SH-SY5Y (cell line): ENCODE measurements around the gene YIF1A.

Source experiments
- GATA2 ChIP-seq: IDR thresholded peaks from 2 replicates; pipeline ENCODE4 v1.6.1; 2011; ENCODE audit warnings: mild to moderate bottlenecking, low read depth, low read length
- GATA3 ChIP-seq: IDR thresholded peaks from 2 replicates; pipeline ENCODE4 v1.6.1; 2011; ENCODE audit warnings: low read depth, mild to moderate bottlenecking, low read length, moderate library complexity

Gene YIF1A

DNA sequence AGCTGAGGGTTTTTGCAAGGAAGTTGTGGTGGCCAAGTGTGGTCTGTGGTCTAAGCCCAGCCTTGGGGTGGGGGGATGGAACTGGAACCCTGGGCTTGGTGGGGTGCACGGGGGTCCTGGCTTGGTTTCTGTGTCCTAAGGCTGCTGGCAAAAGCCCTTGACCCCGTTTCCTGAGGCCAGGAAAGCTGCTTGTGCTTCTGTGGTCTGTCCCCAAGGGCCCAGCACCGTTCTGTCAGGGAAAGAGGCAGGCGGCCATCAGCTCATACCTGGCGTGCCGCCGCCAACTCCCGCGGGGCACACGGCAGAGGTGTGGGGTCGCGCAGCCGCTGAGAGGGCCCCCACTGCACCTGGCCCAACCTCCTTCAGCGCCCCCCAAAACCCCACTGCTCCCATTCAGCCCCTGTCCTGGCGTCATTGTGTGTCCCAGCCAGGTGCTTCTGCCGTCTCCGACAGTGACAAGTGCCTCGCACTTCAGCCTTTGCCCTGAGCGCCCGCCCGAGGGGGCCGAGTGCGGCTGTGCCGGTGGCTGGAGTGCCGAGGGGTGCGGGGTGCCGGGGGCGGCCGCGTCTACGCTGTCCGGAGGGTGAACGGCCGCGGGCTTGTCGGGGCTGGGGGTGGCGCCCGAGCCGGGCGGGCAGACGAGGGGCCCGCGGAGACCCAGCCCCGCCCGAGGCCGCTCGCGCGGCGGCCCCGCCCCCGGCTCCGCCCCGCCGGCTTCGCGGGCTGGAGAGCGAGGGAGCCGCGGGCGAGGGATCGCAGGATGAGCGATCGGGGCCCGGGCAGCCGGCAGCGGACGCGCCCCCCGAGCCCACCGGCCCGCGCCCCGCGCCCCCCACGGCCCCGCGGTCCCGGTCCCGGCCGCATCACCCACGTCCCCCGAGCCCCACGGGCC is 11.2 kb downstream of the YIF1A start, which contains the start of gene CNIH2:
TSS of gene CNIH2 (plus strand) at position 705 of the 892 bp plus-strand sequence. CDS start 282 bp downstream, outside the sequence.
- no peak for TF ChIP-seq GATA2
- no peak for TF ChIP-seq GATA3

DNA sequence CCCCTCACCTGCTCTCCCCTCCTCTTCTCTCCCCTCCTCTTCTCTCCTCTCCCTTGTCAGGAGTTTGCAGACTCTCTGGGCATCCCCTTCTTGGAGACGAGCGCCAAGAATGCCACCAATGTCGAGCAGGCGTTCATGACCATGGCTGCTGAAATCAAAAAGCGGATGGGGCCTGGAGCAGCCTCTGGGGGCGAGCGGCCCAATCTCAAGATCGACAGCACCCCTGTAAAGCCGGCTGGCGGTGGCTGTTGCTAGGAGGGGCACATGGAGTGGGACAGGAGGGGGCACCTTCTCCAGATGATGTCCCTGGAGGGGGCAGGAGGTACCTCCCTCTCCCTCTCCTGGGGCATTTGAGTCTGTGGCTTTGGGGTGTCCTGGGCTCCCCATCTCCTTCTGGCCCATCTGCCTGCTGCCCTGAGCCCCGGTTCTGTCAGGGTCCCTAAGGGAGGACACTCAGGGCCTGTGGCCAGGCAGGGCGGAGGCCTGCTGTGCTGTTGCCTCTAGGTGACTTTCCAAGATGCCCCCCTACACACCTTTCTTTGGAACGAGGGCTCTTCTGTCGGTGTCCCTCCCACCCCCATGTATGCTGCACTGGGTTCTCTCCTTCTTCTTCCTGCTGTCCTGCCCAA is 12.8 kb downstream of the YIF1A start:
- TF ChIP-seq GATA2: no peak
- TF ChIP-seq GATA3: no peak

DNA sequence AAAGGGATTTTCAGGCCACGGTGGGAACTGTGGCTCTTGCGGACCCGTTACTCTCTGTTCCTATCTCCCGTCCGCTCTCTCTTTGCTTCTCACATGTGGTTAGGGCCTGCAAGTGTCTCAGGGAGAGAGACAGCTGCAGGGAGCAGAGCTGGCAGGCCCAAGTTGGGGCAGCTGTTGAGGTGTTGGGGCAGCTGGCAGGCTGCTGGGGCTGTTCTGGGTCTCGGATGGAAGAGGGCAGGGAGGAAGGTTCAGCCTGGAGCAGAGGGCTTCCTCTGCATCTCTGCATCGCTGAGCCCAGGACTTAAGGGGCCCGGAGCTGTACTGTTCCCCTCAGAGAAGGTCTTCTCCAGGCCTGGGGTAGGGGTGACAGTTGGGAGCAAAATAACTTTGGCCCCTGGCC is 13.5 kb downstream of the YIF1A start:
- TF ChIP-seq GATA2 (no peak), GATA3 (no peak)

DNA sequence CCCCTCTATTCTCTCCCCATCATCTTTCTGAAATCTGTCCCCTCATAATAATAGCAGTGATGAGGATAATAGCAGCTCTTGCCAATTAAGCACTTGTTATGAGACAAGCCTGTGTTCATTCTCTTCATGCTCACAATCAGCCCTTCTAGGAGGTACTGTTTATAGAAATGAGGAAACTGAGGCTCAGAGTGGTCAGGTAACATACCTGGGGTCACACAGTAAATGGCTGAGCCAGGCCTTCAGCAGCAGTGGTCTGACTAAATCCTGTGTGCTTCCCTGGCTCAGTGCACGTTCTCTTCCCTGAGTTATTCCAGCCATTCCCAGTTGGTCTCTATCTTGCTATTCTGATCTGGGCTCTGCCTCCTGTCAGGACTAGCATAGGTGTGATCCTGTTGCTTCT is 14.7 kb downstream of the YIF1A start:
- TF ChIP-seq GATA2: no peak
- no peak for TF ChIP-seq GATA3

DNA sequence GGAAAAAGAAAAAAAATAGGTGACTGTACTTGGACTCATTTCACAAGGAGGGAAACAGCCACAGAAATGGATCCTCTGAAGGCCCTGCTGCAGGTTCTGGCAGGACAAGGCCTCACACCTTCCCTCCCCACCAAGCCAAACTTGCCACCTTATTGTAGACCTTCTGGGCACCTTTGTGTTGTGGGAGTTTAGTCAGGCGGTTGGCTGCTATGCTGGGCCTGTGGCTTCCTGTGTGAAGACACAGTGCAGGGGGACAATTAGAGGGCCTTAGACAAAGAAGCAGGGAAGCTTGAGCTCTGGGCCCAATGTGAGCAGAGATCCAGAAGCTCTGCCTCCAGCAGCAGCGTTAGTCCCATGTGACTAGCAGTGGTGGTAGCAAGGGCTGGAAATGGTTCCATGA is 16.3 kb downstream of the YIF1A start:
- TF ChIP-seq GATA3: no peak
- TF ChIP-seq GATA2: no peak

DNA sequence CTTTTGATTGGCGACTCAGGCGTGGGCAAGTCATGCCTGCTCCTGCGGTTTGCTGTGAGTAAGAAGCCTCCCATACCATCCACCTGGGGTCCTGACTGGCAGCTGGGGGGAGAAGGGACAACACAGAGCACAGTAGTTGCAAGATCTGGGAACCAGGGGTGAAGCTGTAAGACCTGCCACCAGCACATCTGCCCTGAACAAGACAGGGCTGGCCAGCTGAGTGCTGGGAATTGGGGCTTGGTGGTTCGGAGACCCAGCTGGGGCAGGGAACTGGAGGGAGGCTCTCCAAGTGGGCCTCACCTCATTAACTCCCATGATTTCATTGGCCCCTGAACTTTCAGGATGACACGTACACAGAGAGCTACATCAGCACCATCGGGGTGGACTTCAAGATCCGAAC is 17.1 kb downstream of the YIF1A start:
- TF ChIP-seq GATA2: no peak
- no peak for TF ChIP-seq GATA3

DNA sequence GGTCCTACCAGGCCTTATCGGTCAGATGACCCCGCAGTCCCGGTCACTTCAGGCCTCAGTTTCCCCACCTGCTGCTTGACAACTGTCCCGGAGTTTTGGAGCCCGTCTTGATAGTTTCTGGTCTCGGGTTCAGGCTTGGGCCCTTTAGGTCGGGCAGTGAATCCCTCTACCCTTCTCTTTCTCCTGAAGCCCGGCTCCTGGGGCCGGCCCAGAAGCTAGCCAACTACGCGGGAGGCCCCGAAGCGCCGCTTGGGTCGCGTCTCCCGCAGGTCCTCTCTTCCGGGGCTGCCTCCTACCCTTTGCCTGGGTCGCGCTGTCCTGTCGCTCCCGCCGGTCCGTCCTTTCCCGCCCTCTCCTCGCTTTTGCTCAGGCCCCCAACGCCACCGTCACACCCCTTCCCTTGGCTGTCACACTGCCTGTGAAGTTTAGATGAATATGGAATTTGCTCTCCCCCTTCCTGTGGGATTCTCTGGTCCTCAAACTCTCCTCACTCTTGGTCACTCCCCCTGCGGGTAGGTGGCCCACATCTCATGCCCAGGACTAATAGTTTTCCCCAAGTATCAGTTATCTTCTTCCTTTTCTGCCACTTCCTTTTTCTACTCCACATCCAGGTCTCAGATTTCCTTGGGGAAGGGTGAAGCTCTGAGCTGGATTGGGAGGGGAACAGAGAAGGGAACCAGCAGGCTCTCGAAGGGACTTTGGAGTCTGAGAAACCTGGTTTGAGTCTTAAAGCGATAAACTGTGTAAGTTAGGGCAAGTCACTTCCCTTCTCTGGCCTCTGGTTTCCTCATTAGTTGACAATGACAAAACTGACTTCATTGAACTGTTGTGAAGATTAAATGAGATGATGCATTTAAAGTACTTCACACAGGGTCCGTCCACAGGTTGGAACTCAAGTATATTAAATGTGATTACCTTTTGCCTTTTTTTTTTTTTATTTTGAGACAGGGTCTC is 19.7 kb downstream of the YIF1A start:
- TF ChIP-seq GATA2: no peak
- TF ChIP-seq GATA3: no peak

DNA sequence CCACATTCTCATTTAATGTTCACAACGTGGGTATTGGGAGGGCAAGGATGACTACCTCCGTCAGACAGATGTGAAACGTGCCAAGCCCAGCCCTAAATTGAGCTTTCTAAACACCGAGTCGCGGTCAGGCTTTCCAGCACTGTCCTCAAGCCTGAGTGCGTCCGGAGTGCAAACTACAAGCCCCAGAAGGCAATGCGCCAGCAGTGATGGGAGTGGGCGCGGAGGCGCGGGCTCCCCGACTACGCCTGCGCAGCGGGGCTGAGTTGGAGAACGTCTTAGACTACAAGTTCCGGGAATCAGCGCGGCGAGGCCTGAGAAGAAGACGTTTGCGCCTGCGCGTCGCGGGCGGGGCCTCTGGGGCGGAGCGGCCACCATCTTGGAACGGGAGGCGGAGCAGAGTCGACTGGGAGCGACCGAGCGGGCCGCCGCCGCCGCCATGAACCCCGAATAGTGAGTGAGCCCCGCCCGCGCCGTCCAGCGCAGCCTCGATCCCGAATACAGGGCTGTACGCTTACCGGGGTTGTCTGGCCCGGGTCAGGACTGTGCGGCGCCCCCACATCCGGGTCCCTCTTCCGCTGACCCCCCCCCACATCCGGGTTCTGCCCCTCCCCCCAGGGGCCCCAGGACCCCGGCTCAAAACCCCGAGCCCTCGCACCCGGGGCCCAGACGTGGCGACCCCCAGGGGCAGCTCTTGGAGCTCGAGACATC is 20.5 kb downstream of the YIF1A start, which contains the start of gene RAB1B:
TSS of gene RAB1B (plus strand) at position 396 of the 708 bp plus-strand sequence. CDS start at position 437, 41 bp downstream.
- TF ChIP-seq GATA3 (no peak), GATA2 (no peak)

DNA sequence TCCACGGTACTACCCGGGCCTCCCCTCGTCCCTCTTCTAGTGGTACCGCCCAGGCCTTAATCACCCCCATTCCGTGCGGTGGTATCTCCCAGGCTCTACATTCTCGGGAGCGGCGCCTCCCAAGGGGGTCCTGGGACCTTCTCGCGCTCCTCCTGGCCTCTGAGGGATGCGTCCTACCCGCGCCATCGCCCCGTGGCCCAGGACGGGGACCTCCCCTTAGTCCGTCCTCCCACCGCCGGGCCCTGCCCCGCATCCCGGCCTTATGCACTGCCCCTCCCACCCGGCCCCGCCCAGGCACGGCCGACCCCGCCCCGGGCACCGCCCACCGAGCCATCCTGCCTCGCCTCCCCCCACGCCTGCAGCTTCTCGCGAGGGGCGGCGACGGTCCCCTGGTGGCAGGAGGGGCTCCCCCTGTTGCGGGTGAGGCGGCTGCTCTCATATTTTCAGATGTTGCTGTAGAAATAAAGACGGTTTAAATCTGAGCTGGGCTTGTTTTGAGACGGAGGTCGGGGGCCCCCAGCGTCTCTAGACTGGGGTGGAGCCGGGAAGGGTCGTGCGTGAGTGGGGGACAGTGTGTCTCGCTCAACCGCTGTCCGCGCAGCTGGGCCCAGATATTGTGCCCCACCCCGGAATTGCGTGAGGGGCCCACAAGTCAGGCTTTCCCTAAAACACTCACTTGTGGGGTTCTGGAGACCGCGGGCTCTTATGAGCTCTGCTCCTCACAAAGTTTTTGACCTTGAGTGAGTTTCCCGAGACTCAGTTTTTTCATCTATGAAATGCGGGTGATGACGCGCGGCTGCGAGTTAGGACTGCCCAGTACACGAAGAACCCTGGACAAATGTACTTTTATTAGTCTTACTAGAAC is 21.3 kb downstream of the YIF1A start:
- no peak for TF ChIP-seq GATA2
- no peak for TF ChIP-seq GATA3

DNA sequence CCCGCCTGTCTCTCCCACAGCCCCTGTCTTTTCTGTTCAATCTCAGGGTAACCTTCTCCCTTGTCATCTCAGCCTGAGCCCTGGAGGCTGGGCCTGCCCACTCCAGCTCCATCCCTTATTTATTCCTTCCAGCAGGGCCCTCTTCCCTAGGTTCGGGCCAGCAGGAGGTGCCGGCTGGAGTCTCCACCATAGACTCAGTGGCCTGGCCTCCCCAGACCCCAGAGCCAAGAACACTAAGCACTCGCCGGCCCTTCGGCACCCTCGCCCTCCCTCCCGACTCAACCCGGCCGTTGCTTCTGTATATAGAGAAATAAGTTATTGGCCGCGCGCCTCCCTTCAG is 21.9 kb downstream of the YIF1A start:
- TF ChIP-seq GATA2: no peak
- TF ChIP-seq GATA3: no peak

DNA sequence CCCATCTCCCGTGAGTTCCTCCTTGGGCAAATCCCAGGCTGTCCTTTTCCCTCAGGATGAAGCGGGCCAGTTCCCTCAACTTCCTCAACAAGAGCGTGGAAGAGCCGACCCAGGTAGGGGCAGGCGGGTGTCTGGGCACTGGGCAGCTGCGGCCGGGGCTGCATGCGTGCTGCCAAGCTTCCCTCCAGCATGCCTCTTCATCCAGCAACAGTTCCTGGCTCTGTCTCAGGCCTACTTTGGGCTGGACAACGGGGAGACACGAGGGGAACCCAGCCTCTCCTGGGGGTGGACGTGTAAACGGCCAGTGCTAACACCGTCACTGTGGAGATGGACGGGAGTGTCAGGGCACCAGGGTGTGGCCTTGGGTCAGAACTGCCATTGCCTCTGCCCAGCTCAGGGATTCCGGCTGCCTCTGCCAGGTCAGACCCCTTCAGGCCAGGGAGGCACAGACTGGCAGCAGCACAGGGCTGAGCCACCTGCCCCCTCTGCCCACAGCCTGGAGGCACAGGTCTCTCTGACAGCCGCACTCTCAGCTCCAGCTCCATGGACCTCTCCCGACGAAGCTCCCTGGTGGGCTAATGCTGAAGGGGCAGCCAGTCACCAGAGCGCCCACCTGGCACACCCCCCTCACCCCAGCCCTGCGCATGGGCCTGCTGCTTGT is 22.4 kb downstream of the YIF1A start:
- TF ChIP-seq GATA3 (no peak), GATA2 (no peak)

DNA sequence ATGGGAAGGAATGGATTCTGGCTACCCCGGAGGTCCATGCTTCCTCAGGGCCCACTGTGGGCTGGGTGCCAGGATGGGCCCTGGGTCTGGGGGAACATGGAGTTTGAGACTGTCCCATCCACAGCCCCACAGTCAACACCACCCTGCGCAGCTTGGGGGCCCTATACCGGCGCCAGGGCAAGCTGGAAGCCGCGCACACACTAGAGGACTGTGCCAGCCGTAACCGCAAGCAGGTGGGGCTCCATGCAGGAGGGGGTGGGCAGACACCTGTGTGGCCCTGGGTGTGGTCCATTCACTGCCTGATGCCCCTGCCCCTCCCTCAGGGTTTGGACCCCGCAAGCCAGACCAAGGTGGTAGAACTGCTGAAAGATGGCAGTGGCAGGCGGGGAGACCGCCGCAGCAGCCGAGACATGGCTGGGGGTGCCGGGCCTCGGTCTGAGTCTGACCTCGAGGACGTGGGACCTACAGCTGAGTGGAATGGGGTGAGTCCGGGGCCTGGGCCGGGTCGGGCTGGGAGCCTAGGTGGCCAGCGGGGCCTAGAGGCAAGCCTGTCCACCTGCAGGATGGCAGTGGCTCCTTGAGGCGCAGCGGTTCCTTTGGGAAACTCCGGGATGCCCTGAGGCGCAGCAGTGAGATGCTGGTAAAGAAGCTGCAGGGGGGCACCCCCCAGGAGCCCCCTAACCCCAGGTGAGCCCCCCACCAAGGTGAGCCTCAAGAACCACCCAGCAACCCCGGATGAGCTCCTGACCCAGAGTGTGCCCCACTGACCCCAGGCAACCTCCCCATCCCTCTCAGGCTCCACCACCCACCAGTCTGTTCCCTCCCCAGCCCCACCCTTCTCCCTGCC is 23.2 kb downstream of the YIF1A start:
- TF ChIP-seq GATA2 (no peak), GATA3 (no peak)
